H1 (cell line): ENCODE results near the gene GEMIN2. TPM values are rescaled to one million over a fixed set of nuclear protein-coding genes. Genes with fewer than 3 reads are reported as not detected.

Experiments
- BRCA1 ChIP-seq: IDR thresholded peaks from 2 replicates; pipeline ENCODE4 v1.6.1; 2012; ENCODE audit warnings: low read depth, low read length, improper control_type of control experiment
- HDAC6 ChIP-seq: IDR thresholded peaks from one replicate; pipeline ENCODE4 v1.7.1; 2012; ENCODE audit warnings: low read depth, mild to moderate bottlenecking, inconsistent platforms, low read length, moderate library complexity
- RAD21 ChIP-seq, 2 experiments: IDR thresholded peaks in 1 of 2; conservative IDR thresholded peaks in 1 of 2; 2 replicates each; pipeline ENCODE4 v1.6.1; 2011; ENCODE audit warnings: low read depth in 2 of 2, low read length in 2 of 2, improper control_type of control experiment in 1 of 2, inconsistent platforms in 1 of 2, mild to moderate bottlenecking in 1 of 2, moderate library complexity in 1 of 2
- SP4 ChIP-seq: IDR thresholded peaks from 2 replicates; pipeline ENCODE4 v1.6.1; 2012; ENCODE audit warnings: low read length, inconsistent platforms
- TAF7 ChIP-seq: optimal IDR thresholded peaks from 2 replicates; pipeline ENCODE3; 2011; ENCODE audit warnings: low read depth, mild to moderate bottlenecking, inconsistent platforms, low read length, moderate library complexity, borderline replicate concordance
- polyA plus RNA-seq, 7 experiments: library from polyadenylated mRNA; depleted of rRNA in 3 of 7; stranded (reverse) in 5 of 7; unstranded in 2 of 7; fragments of >200 nt in 5 of 7; fragments of 200-250 nt in 2 of 7; gene quantifications; 1 replicate in 5 of 7; 2 replicates in 1 of 7; 4 replicates in 1 of 7; pipeline versions ENCODE4 v1.2.1 to v1.2.3, GENCODE V29; 2011 to 2013; ENCODE audit warnings: missing spikeins in 2 of 7, mixed read lengths in 2 of 7
- total RNA-seq: library from RNA; stranded (reverse); fragmentation: NEBNext Ultra II Directional; extraction: Animal tissue kit (Norgen Biotek cat#: 25700); gene quantifications from 2 replicates; pipeline ENCODE4 v1.2.1, GENCODE V29; 2021
- TF ChIP-seq, protein P1 (sequence below): fragments of 300-600 bp; sonication (generic); IDR thresholded peaks from 2 replicates; pipeline ENCODE4 v1.7.1; 2012; ENCODE audit warnings: low read length, moderate library complexity, mild to moderate bottlenecking, inconsistent platforms; ENCODE audit not compliant: insufficient replicate concordance
- TF ChIP-seq, protein P2 (sequence below), 3 experiments: IDR thresholded peaks; 1 replicate in 2 of 3; 2 replicates in 1 of 3; pipeline versions ENCODE4 v1.5.1 to v1.6.1; 2011; ENCODE audit warnings: low read length in 3 of 3, mild to moderate bottlenecking in 3 of 3, inconsistent platforms in 2 of 3, low read depth in 1 of 3, moderate library complexity in 1 of 3; ENCODE audit not compliant: insufficient read depth in 1 of 3; ENCODE audit errors: control extremely low read depth in 1 of 3

GEMIN2 gene
- total and polyA plus RNA-seq, 2 of the 8 experiments (the other 6 are each of a cell fraction or from before 2014, with no cell fraction given) = 29.1 to 30.8 TPM

- TF ChIP-seq, protein P1, sequence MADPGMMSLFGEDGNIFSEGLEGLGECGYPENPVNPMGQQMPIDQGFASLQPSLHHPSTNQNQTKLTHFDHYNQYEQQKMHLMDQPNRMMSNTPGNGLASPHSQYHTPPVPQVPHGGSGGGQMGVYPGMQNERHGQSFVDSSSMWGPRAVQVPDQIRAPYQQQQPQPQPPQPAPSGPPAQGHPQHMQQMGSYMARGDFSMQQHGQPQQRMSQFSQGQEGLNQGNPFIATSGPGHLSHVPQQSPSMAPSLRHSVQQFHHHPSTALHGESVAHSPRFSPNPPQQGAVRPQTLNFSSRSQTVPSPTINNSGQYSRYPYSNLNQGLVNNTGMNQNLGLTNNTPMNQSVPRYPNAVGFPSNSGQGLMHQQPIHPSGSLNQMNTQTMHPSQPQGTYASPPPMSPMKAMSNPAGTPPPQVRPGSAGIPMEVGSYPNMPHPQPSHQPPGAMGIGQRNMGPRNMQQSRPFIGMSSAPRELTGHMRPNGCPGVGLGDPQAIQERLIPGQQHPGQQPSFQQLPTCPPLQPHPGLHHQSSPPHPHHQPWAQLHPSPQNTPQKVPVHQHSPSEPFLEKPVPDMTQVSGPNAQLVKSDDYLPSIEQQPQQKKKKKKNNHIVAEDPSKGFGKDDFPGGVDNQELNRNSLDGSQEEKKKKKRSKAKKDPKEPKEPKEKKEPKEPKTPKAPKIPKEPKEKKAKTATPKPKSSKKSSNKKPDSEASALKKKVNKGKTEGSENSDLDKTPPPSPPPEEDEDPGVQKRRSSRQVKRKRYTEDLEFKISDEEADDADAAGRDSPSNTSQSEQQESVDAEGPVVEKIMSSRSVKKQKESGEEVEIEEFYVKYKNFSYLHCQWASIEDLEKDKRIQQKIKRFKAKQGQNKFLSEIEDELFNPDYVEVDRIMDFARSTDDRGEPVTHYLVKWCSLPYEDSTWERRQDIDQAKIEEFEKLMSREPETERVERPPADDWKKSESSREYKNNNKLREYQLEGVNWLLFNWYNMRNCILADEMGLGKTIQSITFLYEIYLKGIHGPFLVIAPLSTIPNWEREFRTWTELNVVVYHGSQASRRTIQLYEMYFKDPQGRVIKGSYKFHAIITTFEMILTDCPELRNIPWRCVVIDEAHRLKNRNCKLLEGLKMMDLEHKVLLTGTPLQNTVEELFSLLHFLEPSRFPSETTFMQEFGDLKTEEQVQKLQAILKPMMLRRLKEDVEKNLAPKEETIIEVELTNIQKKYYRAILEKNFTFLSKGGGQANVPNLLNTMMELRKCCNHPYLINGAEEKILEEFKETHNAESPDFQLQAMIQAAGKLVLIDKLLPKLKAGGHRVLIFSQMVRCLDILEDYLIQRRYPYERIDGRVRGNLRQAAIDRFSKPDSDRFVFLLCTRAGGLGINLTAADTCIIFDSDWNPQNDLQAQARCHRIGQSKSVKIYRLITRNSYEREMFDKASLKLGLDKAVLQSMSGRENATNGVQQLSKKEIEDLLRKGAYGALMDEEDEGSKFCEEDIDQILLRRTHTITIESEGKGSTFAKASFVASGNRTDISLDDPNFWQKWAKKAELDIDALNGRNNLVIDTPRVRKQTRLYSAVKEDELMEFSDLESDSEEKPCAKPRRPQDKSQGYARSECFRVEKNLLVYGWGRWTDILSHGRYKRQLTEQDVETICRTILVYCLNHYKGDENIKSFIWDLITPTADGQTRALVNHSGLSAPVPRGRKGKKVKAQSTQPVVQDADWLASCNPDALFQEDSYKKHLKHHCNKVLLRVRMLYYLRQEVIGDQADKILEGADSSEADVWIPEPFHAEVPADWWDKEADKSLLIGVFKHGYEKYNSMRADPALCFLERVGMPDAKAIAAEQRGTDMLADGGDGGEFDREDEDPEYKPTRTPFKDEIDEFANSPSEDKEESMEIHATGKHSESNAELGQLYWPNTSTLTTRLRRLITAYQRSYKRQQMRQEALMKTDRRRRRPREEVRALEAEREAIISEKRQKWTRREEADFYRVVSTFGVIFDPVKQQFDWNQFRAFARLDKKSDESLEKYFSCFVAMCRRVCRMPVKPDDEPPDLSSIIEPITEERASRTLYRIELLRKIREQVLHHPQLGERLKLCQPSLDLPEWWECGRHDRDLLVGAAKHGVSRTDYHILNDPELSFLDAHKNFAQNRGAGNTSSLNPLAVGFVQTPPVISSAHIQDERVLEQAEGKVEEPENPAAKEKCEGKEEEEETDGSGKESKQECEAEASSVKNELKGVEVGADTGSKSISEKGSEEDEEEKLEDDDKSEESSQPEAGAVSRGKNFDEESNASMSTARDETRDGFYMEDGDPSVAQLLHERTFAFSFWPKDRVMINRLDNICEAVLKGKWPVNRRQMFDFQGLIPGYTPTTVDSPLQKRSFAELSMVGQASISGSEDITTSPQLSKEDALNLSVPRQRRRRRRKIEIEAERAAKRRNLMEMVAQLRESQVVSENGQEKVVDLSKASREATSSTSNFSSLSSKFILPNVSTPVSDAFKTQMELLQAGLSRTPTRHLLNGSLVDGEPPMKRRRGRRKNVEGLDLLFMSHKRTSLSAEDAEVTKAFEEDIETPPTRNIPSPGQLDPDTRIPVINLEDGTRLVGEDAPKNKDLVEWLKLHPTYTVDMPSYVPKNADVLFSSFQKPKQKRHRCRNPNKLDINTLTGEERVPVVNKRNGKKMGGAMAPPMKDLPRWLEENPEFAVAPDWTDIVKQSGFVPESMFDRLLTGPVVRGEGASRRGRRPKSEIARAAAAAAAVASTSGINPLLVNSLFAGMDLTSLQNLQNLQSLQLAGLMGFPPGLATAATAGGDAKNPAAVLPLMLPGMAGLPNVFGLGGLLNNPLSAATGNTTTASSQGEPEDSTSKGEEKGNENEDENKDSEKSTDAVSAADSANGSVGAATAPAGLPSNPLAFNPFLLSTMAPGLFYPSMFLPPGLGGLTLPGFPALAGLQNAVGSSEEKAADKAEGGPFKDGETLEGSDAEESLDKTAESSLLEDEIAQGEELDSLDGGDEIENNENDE = no peak
- TF ChIP-seq HDAC6 (no peak), TAF7 (no peak), RAD21 (IDR thresholded peaks at IDR 0.05 in 1 of 2, conservative IDR thresholded peaks at IDR 0.05 in 1 of 2; ENCODE audit: low read depth in 2 of 2, low read length in 2 of 2) (no peak), BRCA1 (no peak), SP4 (no peak)
- TF ChIP-seq, protein P2, sequence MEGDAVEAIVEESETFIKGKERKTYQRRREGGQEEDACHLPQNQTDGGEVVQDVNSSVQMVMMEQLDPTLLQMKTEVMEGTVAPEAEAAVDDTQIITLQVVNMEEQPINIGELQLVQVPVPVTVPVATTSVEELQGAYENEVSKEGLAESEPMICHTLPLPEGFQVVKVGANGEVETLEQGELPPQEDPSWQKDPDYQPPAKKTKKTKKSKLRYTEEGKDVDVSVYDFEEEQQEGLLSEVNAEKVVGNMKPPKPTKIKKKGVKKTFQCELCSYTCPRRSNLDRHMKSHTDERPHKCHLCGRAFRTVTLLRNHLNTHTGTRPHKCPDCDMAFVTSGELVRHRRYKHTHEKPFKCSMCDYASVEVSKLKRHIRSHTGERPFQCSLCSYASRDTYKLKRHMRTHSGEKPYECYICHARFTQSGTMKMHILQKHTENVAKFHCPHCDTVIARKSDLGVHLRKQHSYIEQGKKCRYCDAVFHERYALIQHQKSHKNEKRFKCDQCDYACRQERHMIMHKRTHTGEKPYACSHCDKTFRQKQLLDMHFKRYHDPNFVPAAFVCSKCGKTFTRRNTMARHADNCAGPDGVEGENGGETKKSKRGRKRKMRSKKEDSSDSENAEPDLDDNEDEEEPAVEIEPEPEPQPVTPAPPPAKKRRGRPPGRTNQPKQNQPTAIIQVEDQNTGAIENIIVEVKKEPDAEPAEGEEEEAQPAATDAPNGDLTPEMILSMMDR (IDR thresholded peaks at IDR 0.05; ENCODE audit: control extremely low read depth in 1 of 3, insufficient read depth in 1 of 3, low read depth in 1 of 3, low read length in 3 of 3) = no peak
Measured at GRCh38 chr14:39175445-39176262, 61.5 kb downstream of the GEMIN2 start (continued).
